PC-9 (cell line): ENCODE results near the gene TTC17. TPM values are rescaled to one million over a fixed set of nuclear protein-coding genes. Genes with fewer than 3 reads are reported as not detected.

Experiments
- BruUV-seq: library from RNA; stranded (reverse); fragments of 400-500 nt; replicated peaks from 2 replicates; lab custom pipeline; 2021; lab: Mats Ljungman, UMichigan
- CTCF ChIA-PET: fragments of 300-600 bp; sonication (Branson Sonifier 250); formaldehyde crosslinking; loops from one replicate; lab custom pipeline; 2022; ENCODE audit warnings: antibody characterized with exemption; lab: Charles Lee
- POLR2A ChIA-PET: fragments of 300-600 bp; sonication (Branson Sonifier 250); formaldehyde crosslinking; loops from one replicate; lab custom pipeline; 2022; ENCODE audit warnings: antibody characterized with exemption; ENCODE audit not compliant: unreplicated experiment; lab: Charles Lee
- DNase-seq, 2 experiments: peaks; one replicate each; pipeline versions ENCODE4 v3.0.0 to v3.0.0-alpha.2; 2015 to 2022; ENCODE audit warnings: mixed read lengths in 1 of 2
- H2AFZ ChIP-seq: fragments of 200-600 bp; sonication (generic); 2 replicates; pipeline ENCODE4 v1.8.1; 2017; ENCODE audit warnings: antibody characterized with exemption
- H3F3A ChIP-seq: fragments of 200-600 bp; sonication (generic); 2 replicates; pipeline ENCODE4 v1.8.1; 2017; ENCODE audit warnings: antibody characterized with exemption, mild to moderate bottlenecking, low read depth; ENCODE audit not compliant: insufficient read depth
- H3K27ac ChIP-seq: fragments of 200-600 bp; sonication (generic); 2 replicates; pipeline ENCODE4 v1.6.1; 2016; ENCODE audit warnings: mixed run types
- H3K27me3 ChIP-seq: fragments of 200-600 bp; sonication (generic); 2 replicates; pipeline ENCODE4 v1.6.1; 2016; ENCODE audit warnings: low read depth, mixed run types; ENCODE audit not compliant: insufficient read depth
- H3K36me3 ChIP-seq: fragments of 200-600 bp; sonication (generic); 2 replicates; pipeline ENCODE4 v1.6.1; 2016; ENCODE audit warnings: low read depth, mixed run types
- H3K4me1 ChIP-seq: fragments of 200-600 bp; sonication (generic); replicated peaks from 2 replicates; pipeline ENCODE4 v1.6.1; 2016; ENCODE audit warnings: mixed run types; ENCODE audit not compliant: insufficient read depth
- H3K4me2 ChIP-seq: fragments of 200-600 bp; sonication (generic); 2 replicates; pipeline ENCODE4 v1.6.1; 2017; ENCODE audit warnings: mixed run types
- H3K4me3 ChIP-seq: fragments of 200-600 bp; sonication (generic); 2 replicates; pipeline ENCODE4 v1.6.1; 2016; ENCODE audit warnings: mixed run types
- H3K79me2 ChIP-seq: fragments of 200-600 bp; sonication (generic); 2 replicates; pipeline ENCODE4 v1.6.1; 2017; ENCODE audit warnings: low read depth, mixed run types
- H3K9me2 ChIP-seq: fragments of 200-600 bp; sonication (generic); 2 replicates; pipeline ENCODE4 v1.8.1; 2017; ENCODE audit warnings: mild to moderate bottlenecking; ENCODE audit not compliant: insufficient read depth
- H3K9me3 ChIP-seq: fragments of 200-600 bp; sonication (generic); 2 replicates; pipeline ENCODE4 v1.8.1; 2016; ENCODE audit warnings: low read depth; ENCODE audit not compliant: insufficient read depth
- H4K20me1 ChIP-seq: fragments of 200-600 bp; sonication (generic); 2 replicates; pipeline ENCODE4 v1.8.1; 2017; ENCODE audit not compliant: insufficient read depth
- CTCF ChIP-seq: fragments of 200-600 bp; sonication (generic); conservative IDR thresholded peaks from 2 replicates; pipeline ENCODE4 v1.6.1; 2017; ENCODE audit warnings: mixed run types, antibody characterized with exemption, mild to moderate bottlenecking, moderate library complexity
- EZH2 ChIP-seq: fragments of 200-600 bp; sonication (generic); IDR thresholded peaks from 2 replicates; pipeline ENCODE4 v1.8.0; 2017; ENCODE audit warnings: antibody characterized with exemption, low read depth
- intact Hi-C: fragments of 100-400 bp; cut with micrococcal nuclease; formaldehyde crosslinking; loops from one replicate; pipeline ENCODE4 v1.10.0; 2022; ENCODE audit not compliant: unreplicated experiment
- total RNA-seq: library from RNA; stranded (reverse); gene quantifications from 2 replicates; pipeline ENCODE4 v1.2.3, GENCODE V29; 2021

Gene TTC17
- total RNA-seq, 1 experiment from 2014 or later = 81.0 TPM

GRCh38 chr11:43384393-43384792, 25.7 kb downstream of the TTC17 start:
- H3K4me1 ChIP-seq = no peaks in the 10 kb centered on the region
- no peaks in the 10 kb centered on the region for H3K9me2 ChIP-seq
- H3K36me3 ChIP-seq = peaks cover 9% of the 10 kb centered on the region; the same call in 1 of the 2 replicates
- TF ChIP-seq EZH2 (no peak), CTCF (no peak)
- no peak overlapping the region for H3K4me3 ChIP-seq
- H2AFZ ChIP-seq = no peak overlapping the region
- intact Hi-C loops = loop anchor here (10.0 kb wide), 1 partner anchor 50 kb away; no protein-coding TSS in a partner anchor
- H3K79me2 ChIP-seq = no peaks in the 10 kb centered on the region; the same call in 1 of the 2 replicates
- H4K20me1 ChIP-seq = 0 out of 2 replicates have a peak, but pooled peaks cover 4% of the 10 kb centered on the region
- no peak overlapping the region for H3K4me2 ChIP-seq
- POLR2A ChIA-PET = no interaction called here
- H3K27ac ChIP-seq = no peak overlapping the region
- CTCF ChIA-PET = no interaction called here
- no peaks in the 10 kb centered on the region for H3K9me3 ChIP-seq
- 0 out of 2 replicates have a peak, but pooled peaks cover 3% of the 10 kb centered on the region for H3F3A ChIP-seq
- no peaks in the 10 kb centered on the region for H3K27me3 ChIP-seq
- no peak for DNase-seq
- no TSS peak for BruUV-seq

GRCh38 chr11:43392713-43393112, 34.0 kb downstream of the TTC17 start:
- Histone ChIP-seq H4K20me1 (0 out of 2 replicates have a peak, but pooled peaks cover 4% of the 10 kb centered on the region), H3K4me3 (no peak overlapping the region), H3K27me3 (no peaks in the 10 kb centered on the region), H3K9me3 (no peaks in the 10 kb centered on the region), H3K4me1 (peaks cover 6% of the 10 kb centered on the region; the same call in 1 of the 2 replicates), H3F3A (peaks cover 6% of the 10 kb centered on the region; the same call in 1 of the 2 replicates), H3K4me2 (no peak overlapping the region), H3K36me3 (peaks cover 34% of the 10 kb centered on the region), H2AFZ (no peak overlapping the region), H3K9me2 (no peaks in the 10 kb centered on the region), H3K79me2 (no peaks in the 10 kb centered on the region; the same call in 1 of the 2 replicates), H3K27ac (no peak overlapping the region)
- TF ChIP-seq CTCF = no peak
- TF ChIP-seq EZH2 = no peak
- ChIA-PET CTCF (no interaction called here), POLR2A (no interaction called here)
- intact Hi-C loops = no loop called here
- BruUV-seq = no TSS peak
- DNase-seq = no peak

- peaks cover 36% of the 10 kb centered on the region for H3K36me3 ChIP-seq
- no peak overlapping the region for H3K27ac ChIP-seq
- intact Hi-C loops = no loop called here
- H3K4me1 ChIP-seq = peaks cover 6% of the 10 kb centered on the region; the same call in 1 of the 2 replicates
- no peak overlapping the region for H3K4me3 ChIP-seq
- H3K9me2 ChIP-seq = no peaks in the 10 kb centered on the region
- H3F3A ChIP-seq = peaks cover 6% of the 10 kb centered on the region; the same call in 1 of the 2 replicates
- no TSS peak for BruUV-seq
- H4K20me1 ChIP-seq = 0 out of 2 replicates have a peak, but pooled peaks cover 4% of the 10 kb centered on the region
- POLR2A ChIA-PET = no interaction called here
- no peak overlapping the region for H3K4me2 ChIP-seq
- no peaks in the 10 kb centered on the region for H3K79me2 ChIP-seq
- TF ChIP-seq CTCF = no peak
- no peaks in the 10 kb centered on the region for H3K27me3 ChIP-seq
- CTCF ChIA-PET = no interaction called here
- no peak for DNase-seq
- no peaks in the 10 kb centered on the region for H3K9me3 ChIP-seq
- no peak overlapping the region for H2AFZ ChIP-seq
These were observed 35.1 kb downstream of the TTC17 start for GRCh38 chr11:43393765-43394355.
